Activated naive CD4-positive, alpha-beta T cell (primary cell): ENCODE measurements around the gene TPSB2.
"Not testable (repeated sequence)": the region's sequence is repeated elsewhere in the genome, so short reads cannot be mapped to it uniquely, and the experiment has no call there.

ENCODE experiments used
- DNase-seq, 4 experiments: peaks; one replicate each; lab custom pipeline; 2025; lab: John Stamatoyannopoulos, UW

TPSB2 gene

DNA sequence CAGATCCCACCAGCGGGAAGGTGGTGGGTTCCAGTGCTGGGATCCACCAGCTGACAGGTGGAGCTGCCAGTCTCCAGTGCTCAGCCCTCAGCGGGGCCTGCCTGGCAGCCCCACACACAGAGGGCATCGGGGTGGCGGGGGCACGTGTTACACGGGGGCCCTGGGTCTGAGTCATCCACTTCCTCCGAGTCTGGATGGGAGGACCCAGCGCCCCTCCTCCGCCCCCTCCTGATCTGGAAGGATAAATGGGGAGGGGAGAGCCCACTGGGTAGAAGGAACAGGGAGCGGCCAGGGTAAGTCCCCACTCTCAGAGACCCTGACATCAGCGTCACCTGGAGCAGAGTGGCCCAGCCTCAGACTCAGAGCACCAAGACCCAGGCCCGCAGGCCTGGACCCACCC lies 10.5 kb upstream of the TPSB2 start, which contains the start of gene TPSAB1:
TPSAB1 (plus strand) TSS at position 270 of the 400 bp plus-strand sequence. CDS start 234 bp downstream, outside the sequence.
- DNase-seq, result not testable (repeated sequence)

DNA sequence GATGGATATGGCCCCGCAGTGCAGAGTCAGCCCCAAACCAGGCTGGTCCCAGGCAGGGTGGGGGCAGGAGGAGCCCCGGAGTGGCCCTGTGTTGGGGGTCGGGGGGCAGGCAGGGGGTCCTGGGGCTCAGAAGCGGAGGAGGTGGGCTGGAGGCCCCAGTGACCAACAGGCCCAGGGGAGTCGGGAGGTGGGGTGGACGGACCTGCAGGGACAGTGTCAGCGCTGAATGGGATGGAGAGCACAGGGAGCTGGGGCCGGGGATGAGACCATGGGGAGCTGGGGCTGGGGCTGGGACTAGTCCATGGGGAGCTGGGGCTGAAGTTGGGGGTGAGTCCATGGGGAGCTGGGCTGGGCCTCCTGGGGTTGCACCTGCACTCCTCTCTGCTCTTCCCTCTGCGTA lies 9.6 kb upstream of the TPSB2 start:
- DNase-seq, result not testable (repeated sequence)

DNA sequence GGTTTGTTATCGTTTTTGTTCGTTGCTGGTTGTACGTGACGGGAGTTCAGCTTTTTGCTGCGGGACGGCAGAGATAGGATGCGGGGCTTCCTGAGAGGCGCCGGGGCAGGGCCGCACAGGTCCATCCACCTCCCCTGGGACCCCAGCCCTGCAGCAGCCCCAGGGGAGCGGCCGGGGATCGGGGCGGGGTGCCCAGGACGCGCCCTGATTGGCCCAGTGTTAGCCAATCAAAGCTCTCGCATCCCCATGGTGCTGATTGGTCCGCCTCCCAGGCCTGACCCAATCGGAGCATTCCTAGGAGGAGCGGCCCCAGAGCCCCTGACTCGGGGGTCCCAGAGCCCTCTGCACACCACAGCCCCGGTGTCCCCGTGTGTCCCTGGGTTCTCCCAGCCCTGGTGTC lies 8.9 kb upstream of the TPSB2 start:
- DNase-seq, result not testable (repeated sequence)

DNA sequence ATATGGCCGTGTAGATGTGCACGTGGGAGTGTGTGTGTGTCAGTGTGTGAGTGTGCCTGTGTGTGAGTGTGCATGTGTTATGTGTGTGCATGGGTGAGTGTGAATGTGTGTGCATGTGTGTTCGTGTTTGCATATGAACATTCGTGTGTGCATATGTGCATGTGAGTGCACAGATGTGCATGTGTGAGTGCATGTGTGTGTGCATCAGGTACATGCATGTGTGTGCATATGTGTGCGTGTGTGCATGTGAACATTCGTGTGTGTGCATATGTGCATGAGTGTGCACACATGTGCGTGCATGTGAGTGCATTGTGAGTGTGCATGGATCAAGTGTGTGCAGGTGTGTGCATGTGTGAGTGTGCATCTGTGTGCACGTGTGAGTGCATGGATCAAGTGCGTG lies 8.0 kb upstream of the TPSB2 start:
- no peak for DNase-seq

DNA sequence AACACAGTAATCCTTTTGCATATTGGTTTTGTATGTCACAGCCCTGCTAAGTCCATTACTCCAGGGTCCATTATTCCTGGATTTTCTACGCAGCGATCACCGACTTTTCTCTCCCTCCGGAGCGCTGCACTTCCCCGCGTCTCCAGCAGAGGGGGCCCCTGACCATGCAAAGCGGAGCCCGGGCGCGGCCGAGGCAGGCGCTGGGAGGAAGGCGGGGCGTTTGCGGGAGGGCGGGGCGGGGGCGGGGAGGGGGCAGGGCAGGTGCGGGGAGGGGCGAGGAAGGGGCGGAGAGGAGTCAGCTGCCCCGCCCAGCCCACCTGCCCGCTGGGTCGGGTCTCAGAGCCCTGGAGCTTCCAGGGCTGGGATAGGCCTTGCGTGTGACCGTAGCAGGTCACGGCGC lies 6.7 kb upstream of the TPSB2 start:
- DNase-seq, result not testable (repeated sequence)

DNA sequence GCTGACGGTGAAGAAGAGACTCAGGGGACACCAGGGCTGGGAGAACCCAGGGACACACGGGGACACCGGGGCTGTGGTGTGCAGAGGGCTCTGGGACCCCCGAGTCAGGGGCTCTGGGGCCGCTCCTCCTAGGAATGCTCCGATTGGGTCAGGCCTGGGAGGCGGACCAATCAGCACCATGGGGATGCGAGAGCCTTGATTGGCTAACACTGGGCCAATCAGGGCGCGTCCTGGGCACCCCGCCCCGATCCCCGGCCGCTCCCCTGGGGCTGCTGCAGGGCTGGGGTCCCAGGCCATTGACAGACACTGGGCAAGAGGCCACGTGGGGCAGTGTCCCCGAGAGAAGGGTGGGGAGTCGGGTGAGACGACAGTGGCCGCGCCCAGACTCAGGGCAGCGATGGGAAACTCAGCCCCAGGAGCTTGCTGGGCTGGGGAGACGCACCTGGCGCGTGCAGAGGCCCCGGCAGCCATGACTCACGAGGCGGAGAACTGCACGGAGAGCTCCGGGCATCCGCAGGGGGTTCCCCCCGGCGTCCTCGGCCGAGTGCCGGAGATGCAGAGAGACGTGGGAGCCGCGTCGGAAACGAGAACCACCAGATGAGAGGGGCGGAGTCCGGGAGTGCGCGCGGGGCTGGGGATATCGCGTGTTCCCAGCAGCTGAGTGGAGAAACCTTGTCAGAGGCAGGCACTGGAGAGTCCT lies 2.2 kb upstream of the TPSB2 start:
- not testable (repeated sequence) for DNase-seq

DNA sequence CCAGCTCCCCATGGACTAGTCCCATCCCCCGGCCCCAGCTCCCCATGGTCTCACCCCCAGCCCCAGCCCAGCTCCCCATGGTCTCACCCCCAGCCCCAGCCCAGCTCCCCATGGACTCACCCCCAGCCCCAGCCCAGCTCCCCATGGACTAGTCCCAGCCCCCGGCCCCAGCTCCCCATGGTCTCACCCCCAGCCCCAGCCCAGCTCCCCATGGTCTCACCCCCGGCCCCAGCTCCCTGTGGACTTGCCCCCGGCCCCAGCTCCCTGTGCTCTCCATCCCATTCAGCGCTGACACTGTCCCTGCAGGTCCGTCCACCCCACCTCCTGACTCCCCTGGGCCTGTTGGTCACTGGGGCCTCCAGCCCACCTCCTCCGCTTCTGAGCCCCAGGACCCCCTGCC lies 1.3 kb upstream of the TPSB2 start:
- DNase-seq, result not testable (repeated sequence)

DNA sequence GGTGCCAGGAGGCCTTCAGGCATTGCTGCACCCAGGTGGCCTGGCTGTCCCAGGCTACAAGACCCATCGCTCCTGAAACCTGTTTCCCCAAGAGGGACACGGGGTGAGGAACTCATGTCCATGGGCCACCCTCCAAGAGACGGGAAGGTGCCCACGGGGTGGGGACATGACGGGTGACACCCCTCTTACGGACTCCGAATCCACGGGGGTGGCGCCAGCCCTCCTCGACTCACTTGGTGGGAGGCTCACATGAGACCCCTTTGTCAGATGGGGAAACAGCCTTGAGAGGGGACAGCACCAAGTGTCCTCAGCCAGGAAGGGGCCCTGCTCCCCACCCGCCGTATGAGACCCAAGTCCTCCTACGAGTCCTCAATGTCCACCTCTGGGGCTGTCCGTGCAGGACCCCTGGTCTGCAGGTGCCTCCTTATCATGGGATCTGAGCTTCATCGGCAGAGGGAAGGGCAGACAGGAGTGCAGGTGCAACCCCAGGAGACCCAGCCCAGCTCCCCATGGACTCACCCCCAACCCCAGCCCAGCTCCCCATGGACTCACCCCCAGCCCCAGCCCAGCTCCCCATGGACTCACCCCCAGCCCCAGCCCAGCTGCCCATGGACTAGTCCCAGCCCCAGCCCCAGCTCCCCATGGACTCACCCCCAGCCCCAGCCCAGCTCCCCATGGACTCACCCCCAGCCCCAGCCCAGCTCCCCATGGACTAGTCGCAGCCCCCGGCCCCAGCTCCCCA lies 658 bp upstream of the TPSB2 start:
- DNase-seq, result not testable (repeated sequence)

DNA sequence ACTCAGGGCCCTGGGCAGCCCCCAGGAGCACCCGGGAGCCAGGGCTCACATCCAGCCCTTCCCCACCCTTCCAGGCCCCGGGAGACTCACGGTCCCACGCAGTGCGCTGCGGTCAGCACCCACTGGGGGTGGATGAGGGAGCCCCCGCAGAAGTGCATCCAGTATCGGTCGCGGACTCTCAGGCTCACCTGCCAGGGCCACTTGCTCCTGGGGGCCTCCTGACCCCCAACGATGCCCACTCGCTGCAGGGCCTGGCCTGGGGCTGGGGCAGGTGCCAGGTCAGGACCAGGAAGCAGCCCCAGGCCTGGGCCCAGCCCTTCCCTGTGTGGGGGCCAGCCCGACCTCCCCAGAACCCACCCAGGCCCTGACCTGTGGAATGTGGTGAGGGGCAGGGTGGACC lies 508 bp downstream of the TPSB2 start:
- DNase-seq, result not testable (repeated sequence)

DNA sequence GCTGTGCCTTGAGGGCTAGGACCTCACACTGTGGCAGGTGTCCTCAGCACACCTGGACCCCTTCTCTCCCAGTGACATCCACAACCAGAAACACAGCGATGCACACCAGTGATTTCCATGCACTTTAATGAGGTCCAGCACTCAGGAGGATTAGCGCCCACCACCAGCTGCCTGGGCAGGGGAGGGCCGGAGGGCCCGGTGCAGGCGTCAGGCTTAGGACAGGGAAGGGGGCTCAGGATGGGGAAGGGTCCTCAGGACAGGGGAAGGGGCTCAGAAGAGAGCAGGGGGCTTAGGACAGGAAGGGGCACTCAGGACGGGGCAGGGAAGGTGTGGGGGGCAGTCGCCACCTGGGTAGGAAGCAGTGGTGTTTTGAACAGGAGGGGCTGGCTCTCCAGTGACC lies 1.8 kb downstream of the TPSB2 start:
- not testable (repeated sequence) for DNase-seq

DNA sequence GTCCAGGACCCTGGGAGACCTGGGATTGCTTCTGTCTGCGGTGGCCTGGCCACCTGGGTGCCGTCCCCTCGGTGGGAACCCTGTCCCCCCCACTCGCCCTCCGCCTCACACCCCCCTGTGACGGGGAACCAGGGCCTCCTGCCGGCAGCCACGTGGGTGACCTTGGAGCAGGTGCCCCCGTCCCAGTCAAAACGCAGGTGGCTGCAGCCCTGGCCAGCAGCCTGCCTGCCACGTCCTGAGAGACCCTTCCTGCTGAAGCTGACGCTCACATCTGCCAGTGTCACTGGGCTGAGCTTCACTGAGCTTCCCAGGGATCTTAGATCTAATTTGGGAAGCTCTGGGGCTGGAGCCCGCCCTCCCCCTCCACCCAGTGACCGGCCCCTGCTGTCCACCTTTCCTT lies 3.3 kb downstream of the TPSB2 start:
- DNase-seq, result not testable (repeated sequence)

DNA sequence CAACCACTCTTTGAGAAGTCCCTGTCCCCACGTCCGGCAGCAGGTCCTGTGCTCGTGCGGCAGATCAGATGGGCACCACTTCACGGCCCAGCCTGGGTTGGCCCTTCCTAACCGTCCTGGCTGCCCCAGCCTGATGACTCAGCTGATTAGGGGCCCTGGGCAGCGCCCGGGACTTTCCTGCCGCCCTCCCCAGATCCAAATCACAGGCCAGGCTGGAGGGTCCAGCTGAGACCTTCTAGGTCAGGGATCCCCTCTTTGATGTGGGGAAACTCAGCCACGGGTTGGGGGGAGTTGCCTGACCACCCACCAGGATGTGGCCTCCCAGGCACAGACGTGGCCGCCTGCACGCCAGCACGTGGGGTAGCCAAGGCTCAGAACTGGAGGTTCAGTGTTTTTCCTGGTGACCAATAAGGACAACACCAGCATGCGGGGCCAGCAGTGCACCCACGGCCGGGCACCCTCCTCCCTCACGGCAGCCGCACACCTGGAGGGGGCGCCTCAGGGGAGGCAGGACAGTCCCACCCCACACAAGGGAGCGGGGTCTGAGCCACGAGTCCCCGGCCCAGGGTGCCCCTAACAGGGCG lies 4.2 kb downstream of the TPSB2 start:
- not testable (repeated sequence) for DNase-seq

DNA sequence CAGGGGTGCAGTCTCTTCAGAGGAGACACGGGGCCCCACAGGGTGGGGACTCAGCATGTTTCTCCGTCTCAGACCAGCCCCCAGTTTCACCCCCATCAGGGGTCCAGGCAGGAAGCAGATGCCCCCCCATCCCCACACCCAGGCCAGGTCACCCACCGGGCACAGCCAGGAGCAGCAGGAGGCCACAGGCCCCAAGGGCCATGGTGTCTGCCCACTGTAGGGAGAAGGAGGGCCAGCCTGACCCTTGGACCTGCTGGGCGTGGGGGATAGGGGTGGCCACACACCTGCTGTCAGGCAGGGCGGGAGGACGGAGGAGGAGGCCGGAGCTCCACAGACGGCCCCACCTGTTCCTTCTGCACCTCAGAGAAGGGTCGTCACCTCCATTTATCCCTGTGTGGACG lies 4.9 kb downstream of the TPSB2 start, which contains the start of gene TPSG1:
TPSG1 (minus strand) TSS at position 218 of the 401 bp plus-strand sequence; CDS start at position 202, 16 bp downstream.
- no peak for DNase-seq

DNA sequence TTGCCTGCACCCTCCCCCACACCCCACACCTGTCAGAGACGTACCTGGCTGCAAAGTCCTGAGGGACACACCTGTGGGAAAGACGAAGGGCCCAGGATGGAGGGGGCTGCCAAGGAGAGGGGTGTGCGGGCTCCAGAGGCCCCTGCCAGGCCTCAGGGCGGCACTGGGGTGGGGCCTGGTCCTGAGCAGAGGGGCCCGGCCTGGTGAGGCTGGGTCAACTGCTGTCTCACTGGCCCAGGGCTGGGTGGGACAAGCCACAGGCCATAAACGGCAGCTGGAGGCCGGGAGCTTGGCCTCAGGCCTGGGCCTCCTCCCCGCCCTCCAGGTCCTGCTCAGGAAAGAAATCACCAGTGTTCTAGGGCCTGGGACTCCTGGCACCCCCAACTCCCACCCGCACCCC lies 5.4 kb downstream of the TPSB2 start:
- no peak for DNase-seq

DNA sequence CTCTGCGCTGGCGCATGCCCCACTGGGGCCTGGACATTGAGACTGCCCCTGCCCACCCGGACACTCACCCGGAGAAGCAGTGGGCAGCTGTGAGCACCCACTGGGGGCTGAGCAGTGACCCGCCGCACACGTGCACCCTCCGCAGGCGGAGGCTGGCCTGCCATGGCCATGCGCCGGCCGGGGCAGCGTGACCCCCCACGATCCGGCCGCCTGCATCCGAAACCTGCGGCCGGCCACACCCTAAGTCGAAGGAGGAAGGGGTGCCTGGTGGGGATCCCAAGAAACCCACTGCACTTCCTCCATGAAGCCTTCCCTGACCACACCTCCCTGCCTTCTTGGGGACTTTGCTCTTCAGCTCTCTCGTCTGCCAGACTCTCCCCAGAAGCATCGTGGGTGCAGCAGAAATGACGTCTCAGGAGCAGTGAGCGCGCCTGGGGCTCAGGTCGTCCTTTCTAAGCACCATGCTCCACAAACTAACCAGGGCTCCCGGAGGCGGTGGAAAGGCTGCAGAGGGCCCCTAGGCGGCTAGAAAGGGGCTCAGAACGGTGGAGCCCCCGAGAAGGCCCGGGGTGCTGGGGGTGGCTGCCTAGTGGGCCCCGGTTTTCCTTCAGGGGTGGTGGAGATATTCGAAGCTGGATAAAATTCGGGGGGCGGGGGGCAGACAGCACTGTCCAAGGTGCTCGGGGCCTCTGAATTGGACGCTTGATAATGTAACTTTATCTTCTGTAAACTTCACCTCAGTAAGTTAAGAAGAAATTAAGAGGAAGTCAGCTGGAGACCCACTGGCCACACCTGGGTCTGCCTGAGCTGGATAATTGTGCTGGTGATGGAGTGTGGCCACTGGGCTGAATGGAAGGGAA lies 6.4 kb downstream of the TPSB2 start:
- no peak for DNase-seq

DNA sequence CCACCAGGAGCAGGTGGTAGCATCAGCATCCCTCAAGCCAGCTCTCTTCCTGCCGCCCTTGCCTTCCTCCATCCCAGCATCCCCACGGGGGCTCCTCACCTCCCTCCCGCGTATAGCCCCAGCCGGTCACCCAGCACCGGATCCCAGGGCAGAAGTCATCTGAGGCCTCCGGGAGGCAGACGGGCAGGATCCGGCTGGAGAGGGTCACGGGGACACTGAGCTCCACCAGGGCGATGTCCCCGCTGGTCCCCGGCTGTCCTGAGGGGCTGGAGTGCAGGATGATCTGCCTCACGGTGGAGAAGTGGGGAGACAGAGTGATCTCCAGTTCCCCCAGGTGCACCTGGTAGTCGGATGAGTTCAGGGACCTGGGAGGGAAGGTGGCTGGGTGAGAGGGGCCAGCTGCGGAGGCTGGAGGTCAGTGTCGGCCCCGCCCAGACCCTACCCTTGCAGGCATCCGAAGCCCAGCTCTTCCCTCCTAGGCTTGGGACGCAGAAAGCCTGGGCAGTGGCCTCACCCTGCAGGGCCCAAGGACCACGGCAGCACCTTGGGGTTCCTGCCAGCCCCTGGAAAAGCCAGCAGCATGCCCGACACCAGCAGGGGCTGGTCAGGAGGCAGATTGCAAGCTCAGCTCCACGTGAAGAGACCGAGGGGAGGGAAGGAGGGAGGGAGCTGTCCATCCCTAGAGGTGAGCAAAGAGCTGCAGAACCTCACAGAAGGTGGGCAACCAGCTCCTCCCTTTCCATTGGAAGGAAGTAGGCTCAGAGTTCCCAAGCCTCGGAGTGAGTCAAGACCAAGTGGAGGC lies 7.2 kb downstream of the TPSB2 start:
- no peak for DNase-seq

DNA sequence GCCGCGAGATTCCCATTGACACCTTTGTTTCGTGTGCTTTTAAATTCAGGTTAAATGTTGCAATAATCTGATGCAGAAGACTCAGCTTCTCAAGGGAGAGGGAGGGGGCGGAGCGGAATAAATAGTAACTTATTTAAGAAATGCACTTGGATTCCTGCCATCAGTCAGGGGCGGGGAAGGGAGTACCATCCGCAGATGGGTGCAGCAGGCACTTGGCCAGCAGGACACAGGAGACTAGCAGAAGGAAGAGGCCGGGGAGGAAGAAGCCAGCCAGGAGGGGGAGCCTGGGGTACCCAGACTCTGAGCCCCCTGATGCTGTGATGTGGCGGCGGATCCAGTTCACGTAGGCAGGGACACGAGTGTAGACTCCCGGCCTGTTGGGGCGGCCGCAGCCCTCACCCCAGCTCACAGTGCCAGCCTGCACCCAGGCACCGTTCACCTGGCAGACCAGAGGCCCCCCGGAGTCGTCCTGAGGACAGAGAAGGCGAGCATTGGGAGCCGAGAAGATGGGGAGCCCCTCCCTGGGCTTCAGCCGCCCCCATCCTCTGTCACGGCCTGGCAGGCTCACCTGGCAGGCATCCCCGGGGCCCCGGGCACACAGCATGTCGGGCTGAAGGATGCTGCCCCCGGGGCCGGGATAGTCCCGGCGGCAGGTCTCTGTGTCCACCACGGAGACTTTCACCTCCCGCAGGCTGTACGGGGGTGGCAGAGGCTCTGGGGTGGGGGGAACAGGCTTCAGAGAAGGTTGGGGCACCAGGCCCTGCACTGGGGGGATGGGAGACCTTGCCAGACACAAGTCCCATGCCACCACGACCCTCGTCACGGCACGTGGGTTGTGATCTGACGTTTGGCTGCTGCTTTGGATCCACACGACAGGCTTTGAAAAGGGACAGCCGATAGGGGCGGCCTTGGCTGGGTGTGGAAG lies 8.1 kb downstream of the TPSB2 start:
- no peak for DNase-seq

DNA sequence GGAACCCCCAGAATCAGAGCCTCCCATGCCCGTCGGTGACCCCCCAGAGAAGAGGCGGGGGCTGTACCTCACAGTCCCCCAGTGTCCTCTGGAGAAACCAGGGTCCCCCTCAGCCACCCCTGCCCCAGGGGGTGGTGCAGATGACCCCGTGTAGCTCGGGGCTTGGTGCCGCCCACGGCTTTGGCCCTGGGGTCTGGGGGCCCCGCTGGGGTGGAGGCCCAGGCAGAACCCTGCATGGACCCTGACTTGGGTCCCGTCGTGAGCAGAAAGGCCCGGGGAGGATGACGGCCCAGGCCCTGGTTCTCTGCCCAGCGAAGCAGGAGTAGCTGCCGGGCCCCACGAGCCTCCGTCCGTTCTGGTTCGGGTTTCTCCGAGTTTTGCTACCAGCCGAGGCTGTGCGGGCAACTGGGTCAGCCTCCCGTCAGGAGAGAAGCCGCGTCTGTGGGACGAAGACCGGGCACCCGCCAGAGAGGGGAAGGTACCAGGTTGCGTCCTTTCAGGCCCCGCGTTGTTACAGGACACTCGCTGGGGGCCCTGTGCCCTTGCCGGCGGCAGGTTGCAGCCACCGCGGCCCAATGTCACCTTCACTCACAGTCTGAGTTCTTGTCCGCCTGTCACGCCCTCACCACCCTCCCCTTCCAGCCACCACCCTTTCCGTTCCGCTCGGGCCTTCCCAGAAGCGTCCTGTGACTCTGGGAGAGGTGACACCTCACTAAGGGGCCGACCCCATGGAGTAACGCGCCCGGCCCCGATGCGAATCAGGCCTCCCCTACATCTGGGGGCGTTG lies 8.9 kb downstream of the TPSB2 start:
- DNase-seq, result no peak

DNA sequence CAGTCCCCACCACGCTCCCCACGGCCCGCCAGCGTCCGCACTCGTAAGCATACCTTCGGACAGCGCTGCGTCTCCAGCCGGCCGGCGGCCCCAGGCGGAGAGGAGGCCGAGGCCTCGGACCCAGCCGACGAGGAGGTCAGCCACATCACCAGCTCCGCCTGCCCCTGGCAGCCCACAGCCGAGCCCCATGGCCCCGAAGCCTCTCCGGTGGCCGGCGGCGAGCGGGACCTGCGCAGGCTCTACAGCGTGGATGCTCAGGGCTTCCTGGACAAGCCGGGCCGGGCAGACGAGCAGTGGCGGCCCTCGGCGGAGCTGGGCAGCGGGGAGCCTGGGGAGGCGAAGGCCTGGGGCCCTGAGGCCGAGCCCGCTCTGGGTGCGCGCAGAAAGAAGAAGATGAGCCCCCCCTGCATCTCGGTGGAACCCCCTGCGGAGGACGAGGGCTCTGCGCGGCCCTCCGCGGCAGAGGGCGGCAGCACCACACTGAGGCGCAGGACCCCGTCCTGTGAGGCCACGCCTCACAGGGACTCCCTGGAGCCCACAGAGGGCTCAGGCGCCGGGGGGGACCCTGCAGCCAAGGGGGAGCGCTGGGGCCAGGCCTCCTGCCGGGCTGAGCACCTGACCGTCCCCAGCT lies 9.8 kb downstream of the TPSB2 start:
- no peak for DNase-seq
